NCI-H1092 treated with DMSO at 0.1 percent for 48 hours (cell line): ENCODE data around the gene IKBKE.

Source experiments
- DNase-seq: peaks from one replicate; lab custom pipeline; 2025; lab: John Stamatoyannopoulos, UW

The IKBKE gene

GRCh38 chr1:206496131-206496793 is 26.0 kb downstream of the IKBKE start:
- peak; percentile 53 for DNase-seq

GRCh38 chr1:206497363-206497762 is 27.1 kb downstream of the IKBKE start:
- no peak for DNase-seq

GRCh38 chr1:206497774-206498173 is 27.5 kb downstream of the IKBKE start:
- no peak for DNase-seq

- no peak for DNase-seq
These were observed 28.4 kb downstream of the IKBKE start for GRCh38 chr1:206498685-206499084.

GRCh38 chr1:206500046-206500445 is 29.8 kb downstream of the IKBKE start:
- no peak for DNase-seq

DNA sequence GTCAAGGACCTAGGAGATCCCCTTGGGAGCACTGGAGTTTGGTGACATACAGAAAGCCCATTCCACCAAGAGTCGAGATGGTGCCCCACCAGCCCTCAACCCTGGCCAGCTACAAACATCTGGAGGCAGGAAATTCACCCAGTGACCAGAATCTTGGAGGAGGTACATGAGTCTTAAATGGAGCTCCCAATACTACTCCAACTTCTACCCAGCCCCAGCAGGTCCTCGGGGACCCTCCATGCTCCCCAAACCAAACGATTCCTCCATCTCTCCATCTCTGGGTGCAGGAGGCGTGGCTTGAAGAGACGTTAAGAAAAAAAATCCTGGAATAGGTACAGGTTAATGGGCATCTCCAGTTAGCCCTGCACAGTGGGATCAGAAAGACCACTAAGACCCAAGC is 31.6 kb downstream of the IKBKE start:
- no peak for DNase-seq

DNA sequence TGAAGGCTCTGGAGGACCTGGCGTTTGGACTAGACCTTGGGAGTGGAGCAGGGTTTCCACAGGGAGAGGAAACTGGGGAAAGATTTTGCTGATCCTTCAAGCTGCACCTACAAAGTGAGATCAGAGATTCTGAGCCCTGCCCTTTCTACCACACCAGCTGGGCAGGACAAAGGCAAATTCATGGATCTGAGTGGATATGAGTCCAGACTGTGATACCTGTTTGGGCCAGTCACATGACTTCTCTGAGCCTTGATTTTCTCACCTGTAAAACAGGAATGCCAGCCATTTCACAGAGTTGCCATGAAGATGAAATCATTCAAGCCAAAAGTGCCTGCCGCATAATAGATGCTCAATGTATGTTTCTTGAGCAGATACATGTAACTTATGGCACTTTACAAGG is 32.1 kb downstream of the IKBKE start:
- no peak for DNase-seq

DNA sequence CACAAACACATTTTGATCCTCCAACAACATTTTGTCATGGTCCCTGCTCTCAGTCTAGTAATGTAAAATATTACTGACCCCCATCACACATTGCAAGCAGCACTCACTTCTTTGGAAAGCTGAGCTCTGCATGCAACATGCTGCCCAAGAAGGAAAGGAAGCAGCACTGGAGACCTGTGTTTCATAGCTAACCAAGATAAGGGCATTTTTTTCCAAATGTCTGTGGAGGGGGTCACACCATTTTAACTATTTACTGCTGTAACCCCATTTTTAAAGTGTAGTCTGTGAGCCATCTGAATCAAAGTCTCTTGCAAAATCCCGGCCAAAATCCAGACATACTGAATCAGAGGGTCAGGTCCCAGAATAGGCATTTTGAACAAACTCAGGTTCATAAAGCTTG is 32.5 kb downstream of the IKBKE start:
- DNase-seq = no peak

GRCh38 chr1:206503591-206504362 is 33.5 kb downstream of the IKBKE start:
- no peak for DNase-seq

DNA sequence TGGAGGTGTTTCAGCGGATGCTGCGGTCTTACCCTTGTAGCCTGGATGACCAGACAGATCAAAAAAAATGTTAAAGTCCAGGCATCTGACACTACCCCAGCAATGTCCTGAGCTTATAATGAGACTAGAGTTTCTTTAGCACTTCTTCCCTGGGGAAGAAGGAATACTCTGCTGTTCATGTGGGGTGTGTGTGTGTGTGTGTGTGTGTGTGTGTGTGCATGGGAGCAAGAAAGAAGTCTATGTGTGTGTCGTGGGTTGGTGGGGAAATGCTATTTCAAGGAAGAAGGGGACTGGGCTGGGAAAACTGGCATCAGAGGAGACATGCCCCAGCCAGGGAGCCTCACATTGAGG is 34.1 kb downstream of the IKBKE start:
- no peak for DNase-seq

GRCh38 chr1:206505702-206506355 is 35.6 kb downstream of the IKBKE start:
- DNase-seq = no peak

DNA sequence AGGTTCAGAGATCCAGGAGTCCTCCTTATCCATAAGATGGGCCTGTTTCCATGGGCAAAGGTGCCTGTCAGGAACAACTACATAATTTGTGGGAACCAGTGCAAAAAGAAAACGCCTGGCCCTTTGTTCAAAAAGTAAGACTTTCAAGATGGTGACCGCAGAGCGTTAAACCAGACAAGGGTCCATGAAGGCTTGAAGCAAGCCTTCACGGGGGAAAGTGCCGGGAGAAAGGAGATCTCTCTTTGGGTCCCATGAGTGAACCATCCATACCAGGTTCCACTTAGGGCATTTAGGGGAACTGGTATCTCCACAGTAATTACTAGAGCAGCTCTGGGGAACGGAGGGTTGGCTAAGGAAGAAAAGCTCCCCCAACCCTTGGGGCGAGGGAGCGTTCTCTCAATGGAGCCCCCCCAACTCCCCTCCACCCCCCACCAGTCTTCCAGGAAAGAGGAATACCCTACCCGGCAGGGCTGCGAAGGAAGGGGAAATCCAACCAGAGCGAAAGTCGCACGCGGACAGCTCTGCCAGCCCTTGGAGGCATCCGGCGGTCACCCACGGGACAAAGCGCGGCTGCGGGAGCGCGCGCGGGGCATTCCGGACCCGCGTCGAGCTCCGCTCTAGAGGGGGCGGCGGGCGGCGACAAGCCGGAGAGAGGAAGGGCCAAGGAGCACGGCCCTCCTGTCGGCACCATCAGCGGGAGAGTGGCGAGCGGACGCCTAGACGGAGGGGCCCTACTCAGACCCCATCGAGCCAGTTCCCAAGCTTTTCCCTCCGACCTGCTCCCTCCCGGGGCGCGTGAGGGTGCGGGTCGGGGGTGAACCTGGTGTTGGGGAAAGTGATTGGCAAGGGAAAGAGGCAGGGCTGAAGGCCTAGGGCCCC is 36.4 kb downstream of the IKBKE start:
- DNase-seq = no peak

GRCh38 chr1:206507284-206508129 is 37.2 kb downstream of the IKBKE start, which contains the start of gene RASSF5:
Gene RASSF5, plus strand, starts transcription at chr1:206507531. Its CDS starts 72 bp downstream, at chr1:206507603.
- peak; percentile 60 for DNase-seq

DNA sequence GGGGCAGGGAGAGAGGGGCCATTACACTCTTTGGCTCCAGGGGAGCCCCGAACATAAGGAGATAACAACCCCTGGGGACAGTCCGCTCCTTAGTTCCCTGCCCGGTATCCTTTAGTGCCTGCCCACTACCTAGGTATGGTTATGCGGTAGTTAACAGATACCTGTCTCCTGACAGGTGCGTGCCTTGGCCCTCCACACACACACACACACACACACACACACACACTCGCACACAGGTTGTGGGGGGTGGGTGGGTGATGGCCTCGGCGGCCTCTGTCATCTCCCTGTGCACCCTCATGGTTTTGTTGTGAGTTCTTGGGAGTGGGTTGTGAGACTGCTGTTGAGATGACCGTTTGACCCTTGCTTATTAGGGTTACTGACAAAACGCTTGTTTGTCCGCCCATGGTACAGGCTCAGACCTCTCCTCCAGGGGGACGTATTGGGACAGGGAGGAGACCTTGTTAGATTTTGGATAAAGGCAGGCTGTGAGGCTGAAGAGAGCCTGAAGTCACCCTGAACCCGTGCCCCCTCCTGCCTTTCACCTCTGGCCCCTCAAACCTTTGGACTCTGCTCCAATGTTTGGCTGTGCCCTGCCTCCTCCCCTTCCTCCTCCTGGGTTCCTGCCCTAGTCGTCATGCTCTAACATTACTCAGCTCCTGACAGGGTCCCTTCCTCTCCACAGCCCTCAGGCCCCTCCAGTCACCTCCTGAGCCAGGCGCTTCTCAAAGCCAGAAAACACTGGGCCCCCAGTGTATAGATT is 38.0 kb downstream of the IKBKE start:
- DNase-seq = no peak

GRCh38 chr1:206508956-206509355 is 38.7 kb downstream of the IKBKE start:
- DNase-seq = no peak

GRCh38 chr1:206509612-206510257 is 39.5 kb downstream of the IKBKE start:
- DNase-seq = no peak

GRCh38 chr1:206510371-206510770 is 40.1 kb downstream of the IKBKE start:
- DNase-seq = no peak

DNA sequence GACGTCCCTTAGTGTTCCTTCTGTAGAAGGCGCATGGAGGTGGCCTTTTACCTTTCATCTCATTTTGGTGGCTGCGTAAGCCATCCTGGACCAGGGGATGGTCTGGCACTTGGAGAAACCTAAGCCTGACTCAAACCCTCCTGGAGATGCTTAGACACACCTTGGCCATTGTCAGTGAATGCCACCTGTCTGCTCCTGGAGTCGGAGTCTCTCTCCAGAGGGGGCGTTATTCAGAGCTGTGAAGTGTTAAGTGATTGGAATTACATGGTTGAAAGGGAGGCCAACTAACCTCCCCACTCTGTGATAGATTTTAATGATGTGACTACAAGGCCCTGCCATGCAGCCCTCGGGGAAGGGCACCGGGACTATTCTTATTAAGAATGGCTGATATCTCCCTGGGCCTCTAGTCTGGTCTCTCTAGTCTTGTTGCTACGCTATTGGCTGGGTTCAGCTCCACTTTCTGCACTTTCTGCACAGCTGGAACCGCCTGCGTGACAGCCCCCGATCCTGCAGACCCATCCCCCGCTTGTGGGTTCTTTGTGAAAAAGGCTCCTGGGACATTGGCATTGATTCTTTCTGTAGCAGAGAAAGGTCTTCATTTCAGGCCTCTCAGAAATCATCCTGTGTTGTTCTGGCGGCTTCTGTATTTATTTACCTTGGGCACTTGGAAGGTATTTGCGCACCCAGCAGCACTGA is 41.2 kb downstream of the IKBKE start:
- DNase-seq = peak; percentile 47
